GM20000 (cell line): Measurements from ENCODE around the gene PLXNC1.

Experiments used
- DNase-seq: peaks from one replicate; pipeline ENCODE4 v3.0.0; 2012; ENCODE audit warnings: low spot score
- TF ChIP-seq, protein P1 (sequence below): IDR thresholded peaks from 2 replicates; pipeline ENCODE4 v1.5.1; 2012; ENCODE audit warnings: mild to moderate bottlenecking, control low read depth; ENCODE audit errors: extremely low read depth, missing control alignments

PLXNC1 gene

DNA sequence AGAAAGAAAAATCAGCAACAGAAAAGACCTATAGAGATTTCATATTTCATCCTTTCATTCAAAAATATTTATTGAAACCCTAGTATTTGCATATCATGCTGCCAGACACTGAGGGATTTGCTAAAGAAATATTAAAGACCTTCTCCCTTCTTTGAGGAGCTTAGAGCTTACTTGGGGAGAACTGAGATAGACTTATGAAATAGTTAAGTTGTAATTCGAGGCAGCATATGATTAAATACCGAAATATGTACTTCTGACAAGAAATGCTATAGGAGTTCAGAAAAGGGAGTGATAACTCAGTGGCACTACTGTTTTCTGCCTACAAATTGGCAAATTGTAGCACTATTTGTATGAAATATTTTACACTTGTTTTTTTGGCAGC, 59.1 kb downstream of the PLXNC1 start:
- TF ChIP-seq, protein P1, sequence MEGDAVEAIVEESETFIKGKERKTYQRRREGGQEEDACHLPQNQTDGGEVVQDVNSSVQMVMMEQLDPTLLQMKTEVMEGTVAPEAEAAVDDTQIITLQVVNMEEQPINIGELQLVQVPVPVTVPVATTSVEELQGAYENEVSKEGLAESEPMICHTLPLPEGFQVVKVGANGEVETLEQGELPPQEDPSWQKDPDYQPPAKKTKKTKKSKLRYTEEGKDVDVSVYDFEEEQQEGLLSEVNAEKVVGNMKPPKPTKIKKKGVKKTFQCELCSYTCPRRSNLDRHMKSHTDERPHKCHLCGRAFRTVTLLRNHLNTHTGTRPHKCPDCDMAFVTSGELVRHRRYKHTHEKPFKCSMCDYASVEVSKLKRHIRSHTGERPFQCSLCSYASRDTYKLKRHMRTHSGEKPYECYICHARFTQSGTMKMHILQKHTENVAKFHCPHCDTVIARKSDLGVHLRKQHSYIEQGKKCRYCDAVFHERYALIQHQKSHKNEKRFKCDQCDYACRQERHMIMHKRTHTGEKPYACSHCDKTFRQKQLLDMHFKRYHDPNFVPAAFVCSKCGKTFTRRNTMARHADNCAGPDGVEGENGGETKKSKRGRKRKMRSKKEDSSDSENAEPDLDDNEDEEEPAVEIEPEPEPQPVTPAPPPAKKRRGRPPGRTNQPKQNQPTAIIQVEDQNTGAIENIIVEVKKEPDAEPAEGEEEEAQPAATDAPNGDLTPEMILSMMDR, result no peak
- DNase-seq, result no peak

DNA sequence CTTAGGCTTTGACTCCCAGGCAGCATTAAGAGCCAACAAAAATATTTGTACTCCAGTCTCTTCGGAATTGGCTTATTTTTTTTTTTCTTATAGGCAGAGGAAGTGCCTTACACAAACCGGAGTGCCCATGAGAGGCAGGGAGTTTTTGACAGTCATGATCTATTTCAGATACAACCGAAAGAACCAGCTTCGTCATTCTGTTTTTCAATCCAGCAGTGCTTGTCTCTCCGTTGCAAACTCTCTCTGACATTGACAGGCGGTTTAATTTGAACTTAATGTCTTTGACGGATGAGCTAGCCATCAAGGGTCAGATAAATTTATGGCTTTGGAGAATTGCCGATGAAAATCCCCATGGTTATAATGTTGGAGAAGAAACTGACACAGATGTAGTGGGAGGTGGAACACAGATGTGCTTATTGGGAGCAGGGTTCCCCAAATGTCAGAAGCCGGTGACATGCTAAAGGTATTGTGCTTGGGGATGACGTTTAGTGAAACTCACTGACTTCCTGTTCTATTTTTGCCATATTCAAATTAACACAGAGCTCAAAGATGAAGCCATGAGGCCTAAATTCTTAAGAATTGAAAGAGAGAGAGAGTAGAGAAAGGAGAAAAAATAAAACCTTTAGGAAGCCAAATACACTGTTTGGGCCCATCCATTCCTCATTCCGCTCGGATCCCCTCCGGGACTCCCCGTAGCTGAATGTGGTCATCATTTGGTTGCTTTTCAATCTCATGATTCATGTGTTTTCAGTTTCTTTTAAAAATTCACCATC, 59.7 kb downstream of the PLXNC1 start:
- peak; percentile 76 for DNase-seq

DNA sequence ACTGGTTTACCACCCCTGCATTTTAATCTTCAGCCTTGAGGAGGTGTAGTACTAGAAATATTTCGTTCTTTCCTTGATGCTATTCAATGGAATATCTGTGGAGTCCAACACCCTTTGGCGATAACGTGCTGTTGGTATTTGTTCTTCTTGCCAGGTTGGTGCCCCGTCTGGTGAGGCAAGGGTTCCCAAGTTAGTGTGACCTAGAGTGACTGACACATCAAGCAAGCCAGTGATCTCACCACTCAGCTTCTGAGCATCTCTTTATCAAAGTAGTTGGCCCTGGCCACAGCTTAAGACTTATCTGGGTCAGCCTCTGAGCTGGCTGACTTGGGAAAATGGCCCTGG, 60.2 kb downstream of the PLXNC1 start:
- peak; percentile 42 for DNase-seq
- TF ChIP-seq, protein P1, result no peak

More for the DNA sequence above, 59.7 kb downstream of the PLXNC1 start:
- TF ChIP-seq, protein P1, result no peak

DNA sequence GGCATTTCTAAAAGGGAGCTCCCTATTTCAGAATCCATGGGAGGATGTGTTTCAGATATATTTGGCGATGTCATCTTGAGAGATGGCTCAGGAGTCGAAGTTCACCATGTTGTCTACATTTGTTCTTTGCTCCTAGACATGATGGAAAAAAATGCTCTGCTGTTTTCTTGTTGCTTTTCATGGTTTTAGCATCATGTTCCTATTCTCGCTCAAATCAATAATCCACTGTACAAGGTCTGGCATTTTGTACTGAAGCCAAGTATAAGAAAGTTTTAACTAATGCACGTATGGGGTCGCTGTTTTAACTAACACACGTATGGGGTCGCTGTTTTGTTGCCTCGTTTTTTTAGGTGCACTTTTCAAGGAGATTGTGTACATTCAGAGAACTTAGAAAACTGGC, 60.9 kb downstream of the PLXNC1 start:
- no peak for DNase-seq
- TF ChIP-seq, protein P1, result no peak

DNA sequence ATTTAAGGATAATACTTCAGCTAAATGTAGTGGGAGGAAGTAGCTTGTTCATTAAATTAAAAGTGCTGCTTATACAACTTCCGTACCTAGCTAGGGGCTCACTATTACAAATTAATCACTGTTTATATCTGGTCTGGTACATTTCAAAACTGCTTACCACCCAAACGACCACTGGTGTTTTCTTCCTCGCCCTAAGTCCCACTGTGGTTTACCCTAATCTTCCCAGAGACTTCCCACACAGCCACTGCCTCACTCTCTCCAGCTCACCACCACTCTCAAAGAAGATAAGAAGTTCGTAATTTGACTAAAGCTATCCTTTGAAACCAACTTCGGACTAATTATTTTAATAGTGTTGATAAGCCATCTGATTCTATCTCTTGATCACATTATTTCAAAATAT, 62.6 kb downstream of the PLXNC1 start:
- no peak for DNase-seq
- TF ChIP-seq, protein P1, result no peak

DNA sequence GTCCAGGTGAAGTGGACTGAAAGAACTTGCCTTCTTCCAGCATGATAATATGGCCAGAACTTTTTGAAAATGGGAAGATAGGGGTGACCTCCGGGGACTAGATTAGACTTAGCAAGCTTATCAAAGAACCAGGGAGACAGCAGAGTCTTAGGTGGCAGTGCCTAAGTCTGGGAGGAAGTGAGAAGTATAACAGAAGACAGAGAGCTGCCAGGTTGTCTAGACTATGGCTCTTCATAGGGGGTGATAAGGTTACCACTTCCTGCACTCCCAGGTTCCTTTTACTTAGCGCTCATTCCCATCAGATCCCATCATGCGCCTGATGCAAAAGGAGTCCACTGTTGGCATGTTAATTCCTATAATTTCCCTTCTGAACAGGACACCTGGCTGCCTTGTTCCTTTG, 69.9 kb downstream of the PLXNC1 start:
- TF ChIP-seq, protein P1, result no peak
- DNase-seq, result no peak

DNA sequence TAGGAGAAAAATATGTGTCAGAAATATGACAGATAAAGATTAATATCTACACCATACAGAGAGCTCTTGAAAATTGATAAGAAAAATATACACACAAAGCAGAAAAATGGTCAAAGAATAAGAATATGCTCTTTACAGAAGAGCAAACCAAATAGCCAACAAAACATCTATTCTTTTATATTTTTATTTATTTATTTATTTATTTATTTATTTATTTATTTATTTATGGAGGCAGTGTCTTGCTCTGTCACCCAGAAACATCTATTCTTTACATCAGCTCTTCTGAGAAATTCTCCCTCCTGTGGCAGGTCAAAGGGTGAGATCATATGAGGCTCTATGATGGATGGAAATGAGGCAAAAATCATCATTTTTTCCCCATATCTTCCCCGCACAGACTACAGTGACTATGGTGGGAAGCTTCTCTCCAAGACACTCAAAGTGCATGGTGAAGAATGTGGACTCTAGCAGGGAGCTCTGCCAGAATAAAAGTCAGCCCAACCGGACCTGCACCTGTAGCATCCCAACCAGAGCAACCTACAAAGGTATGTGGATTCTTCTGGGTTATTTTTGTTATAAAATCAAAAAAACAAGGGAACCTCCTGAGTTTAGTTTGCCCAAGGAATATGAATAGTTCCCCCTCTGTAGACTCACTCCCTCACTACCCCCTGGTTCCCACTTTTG, 71.4 kb downstream of the PLXNC1 start:
- TF ChIP-seq, protein P1, result no peak
- DNase-seq, result no peak
